Right lung (tissue), 5 donors: ENCODE measurements around the gene LARP4B. TPM values are rescaled to one million over a fixed set of nuclear protein-coding genes. Genes with fewer than 3 reads are reported as not detected.
"Not testable (repeated sequence)": the region's sequence is repeated elsewhere in the genome, so short reads cannot be mapped to it uniquely, and the experiment has no call there.

ENCODE experiments used
- DNase-seq, 2 donors: peaks; one replicate each; pipeline ENCODE4 v3.0.0-alpha.2; 2013
- polyA plus RNA-seq, 5 donors: library from polyadenylated mRNA; unstranded; fragments of 120-200 nt; gene quantifications; one replicate each; pipeline versions ENCODE4 v1.2.1 to v1.2.3, GENCODE V29; 2013; ENCODE audit warnings: inconsistent platforms in 1 of 5, low replicate concordance in 1 of 5; ENCODE audit not compliant: insufficient read length in 5 of 5, insufficient read depth in 1 of 5

Gene LARP4B
- polyA plus RNA-seq, 5 donors, result 42.0 to 57.0 (median 47.6) TPM

DNA sequence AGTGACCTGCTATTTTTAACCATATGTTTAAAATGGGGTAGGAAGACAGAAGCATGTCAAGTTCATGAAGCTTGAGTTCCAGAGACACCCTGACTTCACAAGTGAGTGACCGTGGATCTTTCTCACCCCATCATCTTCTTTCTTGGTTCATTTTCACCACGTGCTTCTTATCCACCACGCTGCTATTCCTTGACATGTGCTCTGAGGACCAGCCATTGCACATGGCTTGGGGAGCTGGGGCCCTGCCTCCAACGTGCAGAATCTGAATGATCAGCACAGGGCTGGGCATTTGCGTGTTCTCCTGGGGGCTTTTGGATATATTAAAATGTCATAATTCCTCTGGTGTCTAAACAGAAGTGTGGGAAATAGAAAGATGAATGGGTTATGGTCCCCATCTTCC is 31.7 kb upstream of the LARP4B start:
- no peak for DNase-seq

DNA sequence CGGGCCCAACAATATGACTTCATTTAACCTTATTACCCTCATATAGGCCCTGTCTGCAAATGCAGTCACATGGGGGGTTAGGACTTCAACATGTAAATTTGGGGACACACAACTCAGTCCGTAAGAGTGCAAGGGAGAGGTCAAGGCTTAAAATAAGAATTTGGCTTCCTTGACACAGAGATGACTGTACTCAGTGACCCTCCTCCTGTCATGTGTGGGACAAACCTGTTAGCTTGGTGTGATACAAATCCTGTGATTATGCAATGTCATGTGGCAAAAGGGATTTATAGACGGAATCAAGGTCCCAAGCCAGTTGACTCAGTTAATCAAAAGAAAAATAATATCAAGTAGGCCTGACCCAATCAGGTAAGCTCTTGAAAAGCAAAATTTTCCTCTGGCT is 30.8 kb upstream of the LARP4B start:
- DNase-seq, result no peak

DNA sequence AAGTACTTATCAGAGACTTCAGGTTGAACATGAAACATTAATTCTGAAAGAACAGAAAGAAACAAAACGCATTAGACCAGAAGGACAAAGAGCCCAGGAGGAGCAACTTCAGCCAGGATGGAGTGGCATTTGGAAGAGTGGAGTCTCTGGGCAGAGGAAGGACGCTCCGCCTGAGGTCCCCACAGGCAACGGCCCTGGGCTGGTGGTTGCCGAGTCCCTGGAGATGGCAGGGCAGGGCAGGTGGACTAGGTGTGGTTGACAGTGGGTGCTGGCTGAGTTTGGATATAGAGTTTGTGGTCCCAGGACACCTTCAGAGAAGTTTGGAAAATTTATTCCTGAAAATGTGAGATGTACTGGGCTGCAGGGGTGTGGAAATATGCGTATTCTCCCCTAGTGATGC is 27.4 kb upstream of the LARP4B start:
- no peak for DNase-seq

DNA sequence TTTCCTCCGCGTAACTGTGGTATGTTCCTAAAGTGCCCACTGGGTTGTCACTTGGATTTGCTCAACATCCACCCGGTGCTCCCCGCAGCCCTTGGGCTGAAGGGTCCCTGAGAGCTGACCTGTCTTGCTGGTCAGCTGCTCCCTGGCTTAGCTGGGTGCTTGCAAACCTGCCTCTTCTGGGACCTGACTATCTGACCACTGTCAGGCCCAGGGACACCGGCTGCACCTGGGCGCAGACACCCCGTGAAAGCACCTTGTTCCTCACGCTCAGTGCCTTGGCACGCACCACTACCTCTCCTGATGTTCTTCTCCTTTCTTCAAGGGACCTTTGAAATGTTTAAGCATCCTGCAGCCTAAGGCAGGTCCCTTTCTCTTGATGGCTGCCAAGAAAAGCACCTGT is 26.6 kb upstream of the LARP4B start:
- DNase-seq, result no peak

DNA sequence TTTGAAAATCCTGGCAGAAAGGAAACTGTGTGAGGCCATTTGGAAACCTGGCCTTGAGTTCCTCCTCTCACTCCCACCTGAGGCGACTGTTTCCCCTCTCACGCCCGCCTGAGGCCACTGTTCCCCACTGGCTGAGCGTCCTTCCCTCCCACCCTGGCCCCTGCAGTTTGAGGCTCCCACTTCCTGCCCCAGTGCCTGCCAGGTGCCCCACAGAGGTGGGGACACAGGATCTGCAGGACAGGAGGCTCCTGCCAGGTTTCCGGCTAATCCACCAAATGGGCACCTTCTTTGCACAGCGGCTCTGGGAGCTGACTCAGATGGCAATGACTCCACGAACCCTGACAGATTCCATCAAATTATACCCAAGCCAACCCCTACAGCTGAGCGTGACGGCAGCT is 24.3 kb upstream of the LARP4B start:
- no peak for DNase-seq

DNA sequence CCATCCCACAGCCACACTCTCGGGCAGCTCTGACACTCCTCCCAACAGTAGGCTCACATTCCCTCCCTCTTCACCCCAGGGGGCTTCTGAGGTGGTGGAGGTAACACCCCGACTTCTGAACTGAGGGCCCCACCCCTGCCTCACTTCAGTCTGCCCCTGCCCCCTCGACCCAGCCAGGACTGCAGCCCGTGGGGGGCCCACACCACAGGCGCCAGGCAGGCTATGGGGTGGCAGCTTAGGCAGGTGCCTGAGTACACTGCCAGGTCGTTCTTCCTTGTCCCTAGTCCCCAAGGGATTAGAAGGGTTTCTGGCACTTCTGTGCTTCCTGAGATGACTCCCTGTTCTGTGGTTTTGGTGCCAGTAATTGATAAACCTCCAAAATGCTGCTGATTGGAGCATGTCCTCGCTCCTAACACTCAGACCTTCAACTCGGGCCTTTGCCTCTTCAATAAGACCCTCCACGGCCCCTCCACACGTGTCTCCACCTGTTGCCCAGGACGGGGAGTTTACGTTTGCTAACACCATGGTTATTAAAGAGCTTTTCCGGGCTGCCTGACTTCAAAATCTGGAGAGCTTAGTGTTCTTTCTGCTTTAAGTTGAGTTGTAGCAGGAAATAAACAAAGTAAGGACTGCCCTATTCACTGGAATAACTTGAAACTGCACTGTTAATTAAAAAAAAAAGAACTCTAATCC is 23.8 kb upstream of the LARP4B start:
- no peak for DNase-seq

DNA sequence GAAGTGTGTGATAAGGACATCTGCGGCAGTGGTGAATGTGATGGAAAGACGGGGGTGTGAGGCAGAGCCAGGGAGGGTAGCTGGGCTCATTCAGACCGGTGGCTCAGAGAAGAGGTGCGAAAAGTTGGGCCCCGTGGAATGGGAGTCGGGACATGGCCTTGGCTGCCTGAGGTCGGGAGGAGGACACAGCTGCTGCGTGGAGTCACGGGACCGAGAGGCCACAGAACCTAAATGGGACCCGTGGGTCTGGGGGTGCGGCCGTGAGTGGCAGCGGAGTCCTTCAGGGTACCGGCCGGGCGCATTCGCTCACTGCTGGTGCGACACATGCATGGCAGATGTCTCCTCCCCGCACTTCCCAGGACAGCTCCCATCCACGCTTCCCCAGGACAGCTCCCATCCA is 22.9 kb upstream of the LARP4B start:
- no peak for DNase-seq

DNA sequence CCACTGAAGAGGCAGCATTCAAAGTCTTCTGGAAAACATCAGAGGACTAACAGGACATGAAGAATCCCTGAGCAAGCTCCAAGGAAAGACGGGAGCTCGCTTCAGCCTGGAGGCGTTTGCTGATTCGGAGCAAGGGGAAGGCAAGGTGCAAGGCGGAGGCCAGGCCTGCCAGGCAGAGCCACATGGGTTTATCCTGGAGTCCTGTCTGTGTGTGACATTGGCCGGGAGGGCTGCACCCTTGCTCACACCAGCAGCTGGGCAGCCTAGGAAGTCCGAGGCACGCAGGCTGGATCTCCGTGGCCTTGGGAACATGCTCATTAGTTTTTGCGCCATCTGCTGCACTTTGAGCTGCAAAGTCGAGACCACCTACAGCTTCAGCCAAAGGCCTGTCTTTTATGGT is 22.3 kb upstream of the LARP4B start:
- DNase-seq, result no peak

DNA sequence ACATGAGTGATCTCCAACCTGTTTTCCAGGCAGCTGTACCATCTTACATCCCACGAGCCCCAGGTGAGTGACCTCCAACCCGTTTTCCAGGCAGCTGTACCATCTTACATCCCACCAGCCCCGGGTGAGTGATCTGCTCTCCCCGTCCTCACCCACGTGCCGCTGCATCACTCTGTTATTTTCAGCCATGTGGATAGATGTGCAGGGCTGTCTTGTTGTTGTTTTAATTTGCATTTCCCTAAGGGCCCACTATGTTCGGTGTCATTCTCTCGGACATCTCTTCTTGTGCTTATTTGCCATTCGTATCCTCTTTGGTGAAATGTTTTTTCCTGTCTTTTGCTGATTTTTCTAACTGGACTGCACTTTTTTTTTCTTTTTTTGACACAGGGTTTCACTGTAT is 17.9 kb upstream of the LARP4B start:
- DNase-seq, result no peak

DNA sequence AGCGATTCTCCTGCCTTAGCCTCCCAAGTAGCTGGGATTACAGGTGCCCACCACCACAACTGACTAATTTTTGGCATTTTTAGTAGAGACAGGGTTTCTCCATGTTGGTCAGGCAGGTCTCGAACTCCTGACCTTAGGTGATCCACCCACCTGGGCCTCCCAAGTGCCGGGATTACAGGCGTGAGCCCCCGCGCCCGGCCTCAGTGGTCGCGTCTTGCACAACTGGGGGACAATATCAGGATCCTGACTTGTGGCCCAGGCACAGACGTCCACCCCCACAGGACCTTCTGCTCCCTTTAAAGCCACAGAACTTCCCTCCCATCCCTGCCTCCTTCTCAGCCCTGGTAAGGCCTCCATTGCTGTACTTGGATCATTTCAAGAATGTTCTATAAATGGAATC is 16.8 kb upstream of the LARP4B start:
- DNase-seq, result no peak

DNA sequence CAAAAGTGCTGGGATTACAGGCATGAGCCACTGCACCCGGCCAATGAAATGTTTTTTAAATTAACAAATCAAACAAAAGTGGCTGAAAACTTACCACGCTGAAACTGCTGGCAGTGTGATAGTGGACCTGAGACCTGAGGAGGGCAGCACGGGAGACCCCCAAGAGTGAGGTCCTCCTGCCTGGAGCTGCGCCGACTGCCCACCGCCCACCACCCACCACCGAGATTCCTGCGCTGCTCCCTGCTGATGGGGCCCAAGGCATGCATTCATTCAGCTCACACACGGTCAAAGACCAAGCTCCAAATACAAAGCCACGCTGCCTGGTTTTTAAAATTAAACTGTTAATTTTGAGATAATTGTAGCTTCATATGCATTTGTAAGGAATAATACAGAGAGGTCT is 16.4 kb upstream of the LARP4B start:
- no peak for DNase-seq

DNA sequence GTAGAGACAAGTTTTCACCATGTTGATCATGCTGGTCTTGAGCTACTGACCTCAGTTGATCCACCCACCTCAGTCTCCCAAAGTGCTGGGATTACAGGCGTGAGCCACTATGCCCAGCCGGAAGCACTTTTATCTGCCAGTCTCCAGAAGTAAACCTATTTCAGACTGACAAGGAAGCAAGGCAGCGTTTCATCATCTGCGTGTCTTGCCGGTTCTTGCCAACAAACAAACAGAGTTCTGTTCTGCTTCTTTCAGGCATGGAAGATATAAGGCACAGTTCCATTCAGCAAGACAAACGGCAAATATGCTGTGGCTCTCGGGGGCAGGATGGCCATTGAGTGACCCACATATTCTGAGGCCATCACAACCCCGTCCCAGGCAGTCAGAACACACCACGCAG is 15.5 kb upstream of the LARP4B start:
- no peak for DNase-seq

DNA sequence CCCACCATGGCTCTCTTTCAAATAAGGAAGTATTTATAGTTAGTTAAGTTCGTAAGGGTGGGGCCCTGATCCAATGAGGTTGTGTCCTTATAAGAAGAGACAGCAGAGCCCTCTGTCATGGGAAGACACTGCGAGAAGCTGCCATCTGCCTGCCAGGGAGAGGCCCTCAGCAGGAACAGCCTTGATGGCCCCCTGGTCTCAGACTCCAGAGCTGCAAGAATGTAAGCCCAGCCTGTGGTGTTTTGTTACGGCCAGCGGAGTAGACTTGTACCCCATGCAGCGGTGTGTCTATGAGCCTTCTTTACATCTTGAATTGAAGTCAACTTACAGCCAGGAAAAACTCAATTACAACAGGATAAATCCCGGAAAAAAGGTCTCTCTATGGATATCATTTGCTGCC is 14.3 kb upstream of the LARP4B start:
- no peak for DNase-seq

DNA sequence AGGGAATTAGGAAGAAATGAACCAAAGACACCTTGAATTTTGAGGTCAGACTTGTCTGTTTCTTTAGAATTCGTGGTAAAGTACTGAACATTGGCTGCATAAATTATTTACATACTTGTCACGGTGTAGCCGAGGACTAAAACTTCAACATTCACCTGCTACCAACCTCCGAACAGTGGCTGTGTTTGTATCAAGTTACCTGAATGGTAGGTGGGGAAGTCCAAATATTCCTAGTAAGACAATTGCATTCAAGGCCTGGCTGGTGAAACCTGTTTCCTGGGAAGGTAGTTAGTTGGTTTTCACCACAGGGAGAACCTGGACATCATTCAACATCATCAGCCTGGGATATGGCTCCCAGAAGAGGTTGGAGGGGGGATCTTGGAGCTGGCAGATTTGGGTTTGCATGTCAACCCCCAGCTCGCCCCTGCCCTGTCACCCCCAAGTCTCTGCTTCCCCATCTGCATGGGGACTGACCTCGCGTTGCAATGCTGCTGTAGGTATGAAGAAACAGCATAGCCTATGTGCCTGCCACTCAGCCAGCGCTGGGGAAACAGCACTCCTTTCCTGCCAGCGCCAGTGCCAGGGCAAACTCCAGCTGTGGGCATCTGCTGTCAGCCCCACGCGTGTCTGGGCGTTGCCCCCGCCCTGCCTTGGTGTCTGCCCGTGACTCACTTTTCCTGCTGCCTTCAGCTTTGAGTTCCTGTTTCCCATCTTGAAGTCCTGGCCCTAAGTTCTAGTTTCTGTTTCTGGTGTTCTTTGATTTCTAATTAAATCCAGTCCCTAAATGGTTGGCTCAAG is 12.7 kb upstream of the LARP4B start:
- no peak for DNase-seq

DNA sequence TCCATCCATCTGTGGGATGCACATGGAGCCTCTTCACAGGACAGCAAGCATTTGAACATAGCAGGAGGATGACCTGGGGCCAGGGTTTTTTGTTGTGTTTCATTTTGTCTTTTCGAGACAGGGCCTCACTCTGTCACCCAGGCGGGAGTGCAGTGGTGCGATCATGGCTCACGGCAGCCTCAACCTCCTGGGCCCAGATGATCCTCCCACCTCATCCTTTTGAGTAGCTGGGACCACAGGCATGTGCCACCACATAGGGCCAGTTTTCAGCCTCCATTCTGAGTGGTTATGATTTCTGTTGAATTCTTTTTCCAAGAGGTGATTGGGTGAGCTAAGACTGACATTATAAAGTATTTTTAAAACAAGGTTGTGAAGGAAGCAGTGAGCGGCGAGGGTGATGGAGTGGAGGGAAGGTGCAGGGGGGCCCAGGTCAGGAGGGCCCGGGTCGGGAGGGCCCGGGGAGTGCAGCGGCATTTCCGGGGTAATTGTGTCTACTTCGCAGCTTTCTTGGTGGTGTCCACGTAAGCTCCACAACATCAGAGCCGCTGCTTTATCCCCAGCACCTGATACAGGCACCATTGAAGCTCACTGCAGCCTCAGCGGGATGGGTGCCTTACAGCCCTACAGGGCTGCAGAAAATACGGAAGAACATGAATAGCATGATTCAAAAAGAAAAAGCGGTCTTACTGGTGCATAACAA is 12.0 kb upstream of the LARP4B start:
- DNase-seq, result no peak

DNA sequence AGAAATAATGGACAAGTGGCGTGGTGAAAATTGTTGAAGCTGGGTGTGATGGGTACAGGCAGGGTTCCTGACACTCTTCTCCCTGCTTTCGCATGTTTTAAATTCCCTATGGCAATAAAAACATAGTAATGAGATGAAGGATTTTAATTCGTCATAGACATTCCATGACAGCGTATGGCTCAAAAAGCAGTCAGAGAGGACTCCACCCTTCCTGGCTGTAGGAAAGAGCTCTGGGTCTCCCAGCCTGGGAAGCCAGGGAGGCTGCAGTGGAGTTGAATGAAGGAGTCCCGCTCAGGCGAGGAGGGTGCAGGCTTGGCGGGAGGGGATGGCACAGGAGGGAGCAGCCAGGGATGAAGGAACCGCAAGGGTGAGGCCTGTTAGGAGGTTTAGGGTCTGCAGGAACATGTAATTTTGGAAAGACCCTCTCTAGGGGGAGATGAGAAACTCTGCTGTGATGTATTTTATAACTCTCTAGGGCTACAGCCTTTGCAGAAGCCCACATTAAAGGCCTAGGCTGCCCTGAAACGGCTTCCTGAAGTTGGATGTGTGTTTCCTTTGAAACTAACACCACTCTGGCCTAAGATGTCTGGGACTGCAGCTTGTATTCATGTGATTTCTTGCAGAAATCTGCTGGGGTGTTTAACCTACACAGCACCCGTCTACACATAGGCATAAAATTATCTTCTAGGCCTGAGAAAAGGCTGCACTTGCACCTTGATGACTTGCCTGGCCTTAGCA is 7.6 kb upstream of the LARP4B start:
- no peak for DNase-seq

DNA sequence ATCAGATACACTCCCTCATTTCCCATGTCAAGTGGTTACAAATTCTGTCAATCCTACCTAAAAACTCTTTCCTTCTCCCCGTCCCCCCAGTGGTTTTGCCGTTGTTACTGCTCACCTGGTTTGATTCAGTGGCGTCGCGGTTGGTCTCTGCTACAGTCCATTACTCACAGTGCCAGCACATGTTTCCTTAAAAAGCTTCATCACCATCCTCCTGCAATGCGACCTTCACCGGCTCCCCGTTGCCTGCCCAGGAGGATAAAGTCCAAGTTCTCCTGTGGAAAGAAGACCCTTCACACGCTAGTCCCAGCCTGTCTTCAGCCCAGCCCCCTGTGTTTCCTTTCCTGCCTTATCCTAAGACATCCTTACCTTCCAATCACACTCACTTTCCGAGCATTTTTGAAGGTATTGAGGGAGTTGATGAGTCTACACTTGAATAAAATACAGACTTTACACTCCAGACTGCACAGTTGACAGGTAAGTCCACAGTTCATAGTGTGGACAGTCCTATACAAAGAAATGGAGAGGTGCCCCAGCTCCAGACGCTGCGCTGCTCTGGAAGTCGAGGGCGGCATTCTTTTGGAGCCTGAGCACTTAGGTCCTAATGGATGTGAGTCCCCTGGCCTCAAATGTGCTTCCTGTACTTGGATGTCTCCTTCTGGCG is 3.4 kb upstream of the LARP4B start:
- no peak for DNase-seq

DNA sequence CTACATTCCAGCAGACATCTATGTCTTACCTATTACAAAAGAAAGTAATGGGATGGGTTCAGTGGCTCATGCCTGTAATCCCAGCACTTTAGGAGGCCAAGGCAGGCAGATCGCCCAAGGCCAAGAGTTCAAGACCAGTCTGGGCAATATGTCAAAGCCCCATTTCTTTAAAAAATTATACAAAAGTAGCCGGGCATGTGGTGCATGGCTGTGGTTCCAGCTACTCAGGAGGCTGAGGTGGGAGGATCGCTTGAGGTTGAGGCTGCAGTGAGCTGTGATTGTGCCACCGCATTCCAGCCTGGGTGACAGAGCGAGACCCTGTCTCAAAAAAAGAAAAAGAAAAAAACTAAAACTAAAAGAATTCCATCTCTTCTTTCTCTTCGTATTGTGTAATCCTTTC is 2.7 kb upstream of the LARP4B start:
- not testable (repeated sequence) for DNase-seq

DNA sequence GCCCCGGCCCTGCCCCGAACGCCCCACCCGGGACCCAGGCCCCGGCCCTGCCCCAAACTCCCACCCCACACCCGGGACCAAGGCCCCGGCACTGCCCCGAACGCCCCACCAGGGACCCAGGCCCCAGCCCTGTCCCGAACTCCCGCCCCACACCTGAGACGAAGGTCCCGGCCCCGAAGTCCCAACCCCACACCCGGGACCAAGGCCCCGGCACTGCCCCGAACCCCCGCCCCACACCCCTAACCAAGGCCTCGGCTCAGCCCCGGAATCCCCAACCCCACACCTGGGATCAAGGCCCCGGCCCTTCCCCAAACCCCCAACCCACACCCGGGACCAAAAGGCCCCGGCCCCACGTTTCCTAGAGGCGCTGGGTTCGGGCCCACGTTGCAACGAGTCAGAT is 1.1 kb upstream of the LARP4B start:
- no peak for DNase-seq

DNA sequence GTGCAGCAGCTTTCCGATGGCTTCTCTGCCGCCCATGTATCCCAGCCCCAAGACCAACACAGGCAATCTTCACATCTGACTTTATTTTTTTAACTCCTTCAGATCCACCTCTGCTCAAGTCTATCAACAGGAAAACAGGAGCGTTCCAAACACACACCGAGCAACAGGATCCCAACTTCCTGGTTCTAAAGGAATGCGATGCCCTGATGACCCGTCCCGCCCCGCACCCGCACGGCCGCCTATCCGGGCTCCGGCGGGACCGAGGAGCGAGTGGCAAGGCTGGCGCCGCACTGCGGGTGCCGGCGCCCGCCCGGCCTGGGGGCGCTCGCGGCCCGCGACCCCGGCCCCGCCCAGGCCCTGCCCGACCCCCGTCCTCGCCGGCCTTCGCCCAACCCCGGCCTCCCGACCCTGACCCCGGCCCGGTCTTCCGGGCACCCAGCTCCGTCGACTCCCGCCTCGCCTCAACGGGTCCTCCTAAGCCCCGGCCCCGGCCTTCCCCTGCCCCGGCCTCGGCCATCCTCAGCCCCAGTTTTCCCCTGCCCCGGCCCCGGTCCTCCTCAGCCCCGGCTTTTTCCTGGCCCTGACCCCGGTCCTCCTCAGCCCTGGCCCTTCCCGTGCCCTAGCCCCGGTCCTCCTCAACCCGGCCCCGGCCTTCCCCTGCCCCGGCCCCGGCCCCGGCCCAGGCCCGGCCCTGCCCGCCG is 730 bp downstream of the LARP4B start:
- no peak for DNase-seq

DNA sequence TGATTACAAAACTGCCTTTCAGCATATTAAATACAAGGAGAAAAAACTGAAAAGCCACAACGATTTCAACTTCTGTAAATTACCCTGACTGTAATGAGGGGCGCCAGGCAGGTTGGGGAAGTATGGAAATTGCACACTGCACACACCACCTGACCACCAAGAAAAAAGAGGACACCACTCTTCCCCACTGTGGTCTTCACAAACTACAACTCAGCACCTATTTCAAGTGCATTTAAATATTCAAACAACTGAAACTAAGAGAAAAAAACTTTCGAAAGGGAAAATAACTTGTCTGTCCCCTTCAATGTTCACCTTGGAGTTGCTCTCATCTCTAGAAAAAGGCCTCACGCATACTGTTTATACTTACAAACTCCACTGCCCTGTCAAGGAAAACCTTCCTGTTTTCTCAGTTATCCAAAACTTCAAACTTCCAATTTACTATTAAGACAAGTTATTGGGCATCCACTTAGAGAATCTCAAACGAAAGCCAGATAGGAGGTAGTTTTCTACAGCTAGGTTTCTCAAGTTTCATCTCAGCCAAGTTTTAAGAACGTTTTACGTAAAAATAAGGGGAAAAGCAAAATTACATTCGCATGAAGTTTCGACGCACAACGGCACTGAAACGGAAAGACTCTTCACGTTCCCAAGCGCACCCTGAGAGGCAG is 1.4 kb downstream of the LARP4B start:
- no peak for DNase-seq
